HT1080 (cell line): Measurements from ENCODE around the gene IRGC. TPM values are rescaled to one million over a fixed set of nuclear protein-coding genes. Genes with fewer than 3 reads are reported as not detected.
"Not testable (repeated sequence)": the region's sequence is repeated elsewhere in the genome, so short reads cannot be mapped to it uniquely, and the experiment has no call there.

ENCODE experiments used
- DNase-seq: peaks from one replicate; pipeline ENCODE4 v3.0.0-alpha.2; 2015; ENCODE audit warnings: low read depth
- polyA plus RNA-seq, 2 experiments: library from polyadenylated mRNA; depleted of rRNA; stranded (reverse); fragments of >200 nt; gene quantifications; 2 replicates each; pipeline ENCODE4 v1.2.3, GENCODE V29; 2015
- total RNA-seq: library from RNA; depleted of rRNA; stranded (reverse); fragments of >200 nt; shearing (Covaris generic); gene quantifications from 2 replicates; pipeline ENCODE4 v1.2.3, GENCODE V29; 2014; rRNA removed

The IRGC gene, protein sequence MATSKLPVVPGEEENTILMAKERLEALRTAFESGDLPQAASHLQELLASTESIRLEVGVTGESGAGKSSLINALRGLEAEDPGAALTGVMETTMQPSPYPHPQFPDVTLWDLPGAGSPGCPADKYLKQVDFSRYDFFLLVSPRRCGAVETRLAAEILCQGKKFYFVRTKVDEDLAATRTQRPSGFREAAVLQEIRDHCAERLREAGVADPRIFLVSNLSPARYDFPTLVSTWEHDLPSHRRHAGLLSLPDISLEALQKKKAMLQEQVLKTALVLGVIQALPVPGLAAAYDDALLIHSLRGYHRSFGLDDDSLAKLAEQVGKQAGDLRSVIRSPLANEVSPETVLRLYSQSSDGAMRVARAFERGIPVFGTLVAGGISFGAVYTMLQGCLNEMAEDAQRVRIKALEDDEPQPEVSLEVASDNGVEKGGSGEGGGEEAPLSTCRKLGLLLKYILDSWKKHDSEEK
- not detected in 2 replicates for total RNA-seq
- polyA plus RNA-seq (2015; cell fraction: cytosol; rRNA removed), result not detected in 2 replicates
- polyA plus RNA-seq (2015; cell fraction: nucleus; rRNA removed), result not detected in 2 replicates

DNA sequence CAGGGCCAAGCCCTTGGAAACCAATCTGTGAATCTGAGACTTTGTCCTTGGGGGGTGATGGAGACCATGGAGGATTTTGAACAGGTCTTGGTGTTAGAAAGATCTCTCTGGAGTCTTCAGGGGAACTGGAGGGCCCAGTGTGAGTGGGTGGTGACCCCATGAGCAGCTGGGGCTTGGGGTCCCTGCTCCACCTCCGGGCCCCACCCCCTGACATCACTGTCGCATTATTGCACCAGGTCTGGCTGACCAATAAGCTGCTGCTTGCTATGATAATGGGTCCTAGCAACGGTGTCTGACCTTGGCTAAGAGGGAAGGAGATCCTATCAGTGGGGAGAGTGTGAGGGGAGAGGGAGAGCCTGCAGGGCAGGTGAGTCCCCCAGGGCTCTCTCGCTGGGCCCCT, at the start of gene IRGC:
IRGC (plus strand) TSS at position 301 of the 400 bp plus-strand sequence. CDS start 2,483 bp downstream, outside the sequence.
- no peak for DNase-seq

GRCh38 chr19:43667126-43667875, 48.6 kb upstream of the IRGC start:
- DNase-seq, result no peak

GRCh38 chr19:43667876-43668405, 47.9 kb upstream of the IRGC start:
- no peak for DNase-seq

DNA sequence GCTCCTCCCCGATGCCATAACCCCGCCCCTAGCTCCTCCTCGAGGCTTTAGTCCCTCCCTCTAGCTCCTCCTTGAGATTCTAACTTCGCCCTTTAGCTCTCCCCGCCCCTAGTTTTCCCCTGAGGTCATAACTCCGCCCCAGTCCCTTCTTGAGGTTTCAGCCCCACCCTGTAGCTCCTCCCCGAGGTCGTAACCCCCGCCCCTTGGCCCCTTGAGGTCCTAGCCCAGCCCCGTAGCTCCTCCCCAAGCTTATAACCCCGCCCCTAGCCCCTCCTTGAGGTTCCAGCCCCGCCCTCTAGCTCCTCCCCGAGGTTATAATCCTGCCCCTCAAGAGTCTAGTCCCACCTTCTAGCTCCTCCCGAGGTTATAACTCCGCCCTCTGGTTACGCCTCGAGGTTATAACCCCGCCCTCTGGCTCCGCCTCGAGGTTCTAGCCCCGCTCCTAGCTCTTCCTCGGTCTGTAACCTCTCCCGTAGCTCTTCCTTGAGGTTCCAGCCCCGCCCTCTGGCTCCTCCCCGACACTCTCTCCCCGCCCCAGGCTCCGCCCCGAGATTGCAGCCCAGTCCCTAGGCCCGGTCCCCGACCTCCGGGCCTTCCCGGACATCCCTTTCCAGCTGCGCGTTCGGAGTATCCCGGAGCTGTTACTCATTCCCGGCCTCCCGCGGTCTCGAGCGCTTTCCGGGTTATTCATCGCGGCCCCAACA, 47.3 kb upstream of the IRGC start:
- DNase-seq, result peak; percentile 98

- no peak for DNase-seq
Observed at GRCh38 chr19:43672061-43672679, 43.7 kb upstream of the IRGC start.

- DNase-seq, result no peak
Observed at GRCh38 chr19:43673637-43674036, 42.2 kb upstream of the IRGC start.

GRCh38 chr19:43674183-43674582, 41.7 kb upstream of the IRGC start:
- DNase-seq, result no peak

- peak; percentile 84 for DNase-seq
Observed at GRCh38 chr19:43674596-43674995, 41.3 kb upstream of the IRGC start.

DNA sequence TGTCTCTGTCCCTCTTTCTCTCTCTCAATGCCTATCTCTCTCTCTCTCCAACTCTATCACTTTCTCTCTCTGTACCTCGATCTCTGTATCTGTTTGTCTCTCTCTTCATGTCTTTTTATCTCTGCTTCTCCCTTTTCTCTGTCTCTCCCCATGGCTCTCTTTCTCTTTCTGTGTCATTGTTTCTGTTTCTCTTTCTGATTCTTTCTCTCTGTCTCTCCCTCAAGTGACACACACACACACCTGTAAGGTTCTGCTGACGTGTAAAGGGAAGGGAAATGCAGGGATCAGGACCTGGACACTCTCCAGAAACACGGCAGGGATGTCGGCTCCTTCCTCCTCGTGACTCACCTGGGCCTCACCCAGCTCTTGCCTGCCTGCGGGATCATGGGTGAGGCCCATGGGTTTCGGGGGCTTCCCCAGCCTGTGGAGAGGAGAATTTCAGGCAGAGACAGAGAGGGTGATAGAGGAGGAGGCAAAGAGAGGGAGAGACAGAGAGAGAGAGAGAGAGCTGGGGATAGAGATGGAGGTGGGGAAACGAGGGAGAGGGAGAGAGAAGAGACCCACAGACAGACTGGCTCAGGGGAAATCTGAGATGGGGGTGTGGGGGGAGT, 40.5 kb upstream of the IRGC start:
- DNase-seq, result peak; percentile 85

- no peak for DNase-seq
Observed at GRCh38 chr19:43675906-43676305, 40.0 kb upstream of the IRGC start.

DNA sequence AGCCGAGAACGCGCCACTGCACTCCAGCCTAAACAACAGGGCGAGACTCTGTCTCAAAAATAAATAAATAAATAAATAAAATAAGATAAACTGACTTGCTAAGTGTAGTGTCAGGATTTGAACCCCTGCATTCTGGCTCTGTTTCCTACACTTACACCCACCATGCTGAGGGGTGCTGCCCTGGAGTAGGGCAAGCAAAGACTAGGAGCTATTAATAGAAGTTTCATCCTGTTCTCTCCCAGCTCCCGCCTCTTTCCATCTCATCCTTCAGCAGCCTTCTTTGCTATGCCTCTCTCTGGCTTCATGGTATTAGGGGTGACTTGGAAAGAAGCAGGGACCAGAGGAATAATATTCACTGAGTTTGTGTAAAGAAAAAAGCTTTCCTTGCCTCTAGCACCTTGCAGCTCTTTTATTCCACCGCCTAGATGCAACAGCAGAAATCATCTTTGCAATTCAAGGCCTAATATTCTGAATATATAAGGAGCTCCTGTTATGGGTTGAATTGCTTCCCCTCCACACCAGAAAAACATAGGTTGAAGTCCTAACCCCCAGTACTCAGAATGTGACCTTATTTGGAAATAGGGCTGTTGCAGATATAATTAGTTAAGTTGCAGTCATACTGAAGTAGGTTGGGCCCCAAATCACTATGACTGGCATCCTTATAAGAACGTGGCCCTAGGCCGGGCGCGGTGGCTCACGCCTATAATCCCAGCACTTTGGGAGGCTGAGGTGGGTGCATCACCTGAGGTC, 37.2 kb upstream of the IRGC start:
- DNase-seq, result no peak

- DNase-seq, result no peak
Observed at GRCh38 chr19:43681821-43682220, 34.1 kb upstream of the IRGC start.

DNA sequence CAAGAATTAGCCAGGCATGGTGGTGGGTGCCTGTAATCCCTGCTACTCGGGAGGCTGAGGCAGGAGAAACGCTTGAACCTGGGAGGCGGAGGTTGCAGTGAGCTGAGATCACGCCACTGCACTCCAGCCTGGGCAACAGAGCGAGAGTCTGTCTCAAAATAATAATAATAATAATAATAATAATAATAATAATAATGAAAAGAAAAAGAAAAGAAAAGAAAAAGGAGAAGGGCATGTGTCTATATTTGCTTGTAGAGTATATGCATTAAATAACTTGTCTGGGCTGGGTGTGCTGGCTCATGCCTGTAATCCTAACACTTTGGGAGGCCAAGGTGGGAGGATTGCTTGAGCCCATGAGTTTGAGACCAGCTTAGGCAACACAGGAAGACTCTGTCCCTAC, 33.6 kb upstream of the IRGC start:
- DNase-seq, result not testable (repeated sequence)

DNA sequence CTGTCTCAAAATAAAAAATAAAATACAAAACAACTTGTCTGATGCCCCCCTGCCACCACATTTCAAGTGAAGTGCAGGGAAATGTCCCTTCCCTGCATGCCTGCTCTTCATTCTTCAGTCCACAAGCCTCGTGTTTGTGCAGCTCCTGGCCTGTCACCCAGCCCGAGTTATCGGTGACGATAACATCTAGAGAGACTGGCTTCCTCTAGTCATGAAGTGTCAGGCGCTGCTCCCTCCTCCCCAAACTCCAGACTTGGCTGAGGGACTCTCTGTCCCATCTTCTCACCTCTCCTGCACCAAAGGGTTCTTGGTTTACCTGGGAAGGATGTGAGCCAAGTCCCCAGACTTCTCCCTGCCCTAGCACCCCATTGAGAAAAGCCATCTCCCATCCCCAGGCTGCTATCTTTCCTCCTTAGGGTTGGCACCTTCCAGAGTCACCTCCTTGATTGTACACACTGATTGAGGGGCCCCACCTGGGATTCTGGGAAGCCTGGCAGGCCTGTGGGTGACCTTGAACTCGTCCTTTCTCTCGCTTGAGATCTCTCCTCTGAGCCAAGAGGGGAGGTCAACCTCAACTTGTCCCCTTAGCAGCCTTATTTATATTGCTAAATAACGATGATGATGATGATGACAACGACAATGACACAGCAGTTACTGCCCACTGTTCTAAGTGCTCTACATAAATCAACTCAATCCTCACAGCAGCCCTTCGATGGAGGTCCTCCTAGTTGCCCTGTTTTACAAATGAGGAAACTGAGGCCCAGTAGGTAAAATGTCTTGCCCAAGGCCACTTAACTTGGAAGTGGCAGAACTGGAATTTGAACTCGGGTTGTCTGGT, 32.8 kb upstream of the IRGC start:
- no peak for DNase-seq

DNA sequence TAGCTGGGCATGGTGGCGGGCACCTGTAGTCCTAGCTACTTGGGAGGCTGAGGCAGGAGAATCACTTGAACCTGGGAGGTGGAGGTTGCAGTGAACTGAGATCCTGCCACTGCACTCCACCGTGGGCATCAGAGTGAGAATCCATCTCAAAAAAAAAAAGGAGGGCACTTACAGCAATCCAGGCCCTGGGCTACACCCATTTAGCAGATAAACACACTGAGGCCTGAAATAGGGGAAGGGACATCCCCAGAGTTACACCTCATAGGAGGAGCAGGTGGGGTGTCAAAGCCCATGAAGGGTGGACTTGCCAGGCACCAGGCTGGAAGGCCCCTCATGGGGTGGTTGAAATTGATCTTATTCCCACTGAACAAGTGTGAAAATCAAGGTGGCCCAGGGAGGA, 32.0 kb upstream of the IRGC start:
- DNase-seq, result no peak

GRCh38 chr19:43684326-43684725, 31.6 kb upstream of the IRGC start:
- no peak for DNase-seq

DNA sequence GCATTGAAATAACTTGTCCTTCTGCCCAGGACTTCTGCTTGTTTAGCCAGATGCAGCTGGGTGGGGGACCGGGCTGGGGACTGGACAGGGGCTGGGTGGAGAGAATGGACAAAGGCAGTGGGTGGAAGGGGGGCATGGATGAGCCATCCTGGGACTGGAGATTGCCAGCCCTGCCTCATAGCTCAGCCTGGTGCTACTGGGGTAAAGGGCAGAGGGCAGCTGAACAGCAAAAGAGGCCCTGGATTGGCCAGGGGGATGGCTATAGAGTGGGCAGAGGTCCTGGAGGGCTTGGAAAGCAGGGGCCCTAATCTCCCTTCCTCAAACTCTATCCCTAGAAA, 28.2 kb upstream of the IRGC start:
- no peak for DNase-seq

GRCh38 chr19:43688059-43688701, 27.7 kb upstream of the IRGC start:
- no peak for DNase-seq
